Esophagus muscularis mucosa (tissue), 4 donors: ENCODE measurements around the gene PHF5A.
A peak's percentile ranks its signal among the peaks of the same experiment; 100 is the strongest.

Experiments used
- CTCF ChIP-seq, 3 experiments: fragments of 200-600 bp in 2 of 3; fragments of 450-650 bp in 1 of 3; sonication (generic) in 2 of 3; IDR thresholded peaks; one replicate each; pipeline ENCODE4 v1.5.1; 2017 to 2019; ENCODE audit warnings: antibody characterized with exemption in 3 of 3, mild to moderate bottlenecking in 2 of 3, moderate library complexity in 1 of 3
- EP300 ChIP-seq: sonication (generic); formaldehyde crosslinking; IDR thresholded peaks from one replicate; pipeline ENCODE4 v1.6.1; 2017; ENCODE audit warnings: antibody characterized with exemption
- POLR2A ChIP-seq: fragments of 450-650 bp; IDR thresholded peaks from one replicate; pipeline ENCODE4 v1.6.1; 2017; ENCODE audit warnings: antibody characterized with exemption, moderate library complexity, mild to moderate bottlenecking, low read depth
- POLR2AphosphoS5 ChIP-seq, 2 donors: sonication (generic); formaldehyde crosslinking; IDR thresholded peaks; one replicate each; pipeline ENCODE4 v1.6.1; 2017; ENCODE audit warnings: antibody characterized with exemption in 2 of 2

- no peak for TF ChIP-seq CTCF (IDR thresholded peaks at IDR 0.05)
- TF ChIP-seq POLR2A = no peak
- TF ChIP-seq EP300 = no peak
- peak in 1 of 2 donors; percentile 32 for TF ChIP-seq POLR2AphosphoS5 (IDR thresholded peaks at IDR 0.05)
These were observed 32.0 kb downstream of the PHF5A start for GRCh38 chr22:41436322-41437113.
